Measurements from ENCODE around the gene RAE1.
A peak's percentile ranks its signal among the peaks of the same experiment; 100 is the strongest.

DNA sequence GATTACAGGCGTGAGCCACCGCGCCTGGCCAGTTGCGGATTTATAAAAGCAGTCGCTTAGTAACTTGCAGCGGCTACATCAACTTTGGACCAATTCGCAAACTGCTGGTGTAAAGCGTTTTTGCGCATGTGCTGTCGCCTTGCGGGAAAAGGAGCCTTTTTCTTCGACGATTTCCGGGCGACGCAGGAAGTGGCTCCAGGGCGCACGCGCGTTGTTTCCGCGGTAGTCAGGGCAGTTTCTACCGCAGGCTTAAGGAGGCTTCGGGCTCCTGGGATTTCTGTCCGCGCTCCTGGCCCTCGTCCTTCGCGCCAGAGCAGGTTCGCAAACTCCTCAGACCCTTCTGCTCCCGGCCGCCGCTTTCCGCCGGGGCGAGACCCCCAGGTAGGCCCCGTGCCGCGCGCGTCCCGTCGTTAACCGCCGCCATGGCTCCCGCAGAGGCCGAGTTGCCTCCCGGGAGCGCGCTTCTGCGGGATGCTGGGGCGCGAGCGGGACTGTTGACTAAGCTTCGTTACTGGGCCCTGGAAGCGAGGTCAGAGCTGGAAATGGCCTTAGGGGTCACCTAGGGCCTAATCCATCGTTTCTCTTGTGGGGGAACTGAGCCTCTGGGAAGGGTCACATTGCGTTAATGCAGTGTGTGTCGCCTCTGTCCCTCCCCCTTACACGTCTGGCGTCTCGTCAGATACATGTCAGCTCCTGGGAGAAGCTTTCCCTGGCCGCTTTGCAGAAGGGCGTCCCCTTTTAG is at the start of gene RAE1:
- TF ChIP-seq, protein P1, sequence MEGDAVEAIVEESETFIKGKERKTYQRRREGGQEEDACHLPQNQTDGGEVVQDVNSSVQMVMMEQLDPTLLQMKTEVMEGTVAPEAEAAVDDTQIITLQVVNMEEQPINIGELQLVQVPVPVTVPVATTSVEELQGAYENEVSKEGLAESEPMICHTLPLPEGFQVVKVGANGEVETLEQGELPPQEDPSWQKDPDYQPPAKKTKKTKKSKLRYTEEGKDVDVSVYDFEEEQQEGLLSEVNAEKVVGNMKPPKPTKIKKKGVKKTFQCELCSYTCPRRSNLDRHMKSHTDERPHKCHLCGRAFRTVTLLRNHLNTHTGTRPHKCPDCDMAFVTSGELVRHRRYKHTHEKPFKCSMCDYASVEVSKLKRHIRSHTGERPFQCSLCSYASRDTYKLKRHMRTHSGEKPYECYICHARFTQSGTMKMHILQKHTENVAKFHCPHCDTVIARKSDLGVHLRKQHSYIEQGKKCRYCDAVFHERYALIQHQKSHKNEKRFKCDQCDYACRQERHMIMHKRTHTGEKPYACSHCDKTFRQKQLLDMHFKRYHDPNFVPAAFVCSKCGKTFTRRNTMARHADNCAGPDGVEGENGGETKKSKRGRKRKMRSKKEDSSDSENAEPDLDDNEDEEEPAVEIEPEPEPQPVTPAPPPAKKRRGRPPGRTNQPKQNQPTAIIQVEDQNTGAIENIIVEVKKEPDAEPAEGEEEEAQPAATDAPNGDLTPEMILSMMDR (IDR thresholded peaks at IDR 0.05): no peak
- TF ChIP-seq POLR2A (IDR thresholded peaks at IDR 0.05): peak in 1 of 2 donors; percentile 43
